ENCODE results near the gene ALDOC. TPM values are rescaled to one million over a fixed set of nuclear protein-coding genes. Genes with fewer than 3 reads are reported as not detected.
"Not testable (repeated sequence)": the region's sequence is repeated elsewhere in the genome, so short reads cannot be mapped to it uniquely, and the experiment has no call there.

The ALDOC gene
- total RNA-seq, 1 donor from 2014 or later = 18.3 TPM

- Mint-ChIP-seq H3K36me3 (ENCODE audit: low read depth, unreplicated experiment) (peaks cover 54% of the 10 kb centered on the region), H3K9me3 (ENCODE audit: unreplicated experiment) (no peaks in the 10 kb centered on the region), H3K27ac (ENCODE audit: unreplicated experiment) (peak overlapping the region; percentile 94), H3K4me1 (ENCODE audit: unreplicated experiment) (peaks cover 27% of the 10 kb centered on the region), H3K27me3 (ENCODE audit: unreplicated experiment) (peaks cover 3% of the 10 kb centered on the region), H3K4me3 (ENCODE audit: unreplicated experiment) (peak overlapping the region; percentile 17)
- peak; percentile 68 for TF ChIP-seq CTCF (IDR thresholded peaks at IDR 0.05; ENCODE audit: unreplicated experiment)
- DNase-seq (ENCODE audit: low spot score) = peak; percentile 62
Observed at GRCh38 chr17:28612936-28613872, 36.5 kb upstream of the ALDOC start.

GRCh38 chr17:28612531-28612930 is 35.8 kb upstream of the ALDOC start:
- H3K36me3 Mint-ChIP-seq (ENCODE audit: low read depth, unreplicated experiment) = peaks cover 54% of the 10 kb centered on the region

GRCh38 chr17:28610376-28610775 is 33.7 kb upstream of the ALDOC start:
- Mint-ChIP-seq H3K27ac (ENCODE audit: unreplicated experiment) (no peak overlapping the region), H3K36me3 (ENCODE audit: low read depth, unreplicated experiment) (peaks cover 43% of the 10 kb centered on the region)
- TF ChIP-seq CTCF (IDR thresholded peaks at IDR 0.05; ENCODE audit: unreplicated experiment) = no peak

More at GRCh38 chr17:28612531-28612930, 35.8 kb upstream of the ALDOC start:
- peak overlapping the region; percentile 17 for H3K4me3 Mint-ChIP-seq (ENCODE audit: unreplicated experiment)
- peaks cover 27% of the 10 kb centered on the region for H3K4me1 Mint-ChIP-seq (ENCODE audit: unreplicated experiment)
- no peaks in the 10 kb centered on the region for H3K9me3 Mint-ChIP-seq (ENCODE audit: unreplicated experiment)
- TF ChIP-seq CTCF (IDR thresholded peaks at IDR 0.05; ENCODE audit: unreplicated experiment) = no peak
- no peak for DNase-seq (ENCODE audit: low spot score)
- H3K27ac Mint-ChIP-seq (ENCODE audit: unreplicated experiment) = peak overlapping the region; percentile 94
- peaks cover 3% of the 10 kb centered on the region for H3K27me3 Mint-ChIP-seq (ENCODE audit: unreplicated experiment)

DNA sequence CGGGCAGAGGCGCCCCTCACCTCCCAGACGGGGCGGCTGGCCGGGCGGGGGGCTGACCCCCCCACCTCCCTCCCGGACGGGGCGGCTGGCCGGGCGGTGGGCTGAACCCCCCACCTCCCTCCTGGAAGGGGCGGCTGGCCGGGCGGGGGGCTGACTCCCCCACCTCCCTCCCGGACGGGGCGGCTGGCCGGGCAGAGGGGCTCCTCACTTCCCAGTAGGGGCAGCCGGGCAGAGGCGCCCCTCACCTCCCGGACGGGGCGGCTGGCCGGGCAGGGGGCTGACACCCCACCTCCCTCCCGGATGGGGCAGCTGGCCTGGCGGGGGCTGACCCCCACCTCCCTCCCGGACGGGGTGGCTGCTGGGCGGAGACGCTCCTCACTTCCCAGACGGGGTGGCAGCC is 27.3 kb upstream of the ALDOC start:
- not testable (repeated sequence) for H3K4me3 Mint-ChIP-seq (ENCODE audit: unreplicated experiment); DNase-seq (ENCODE audit: low spot score); H3K27me3 Mint-ChIP-seq (ENCODE audit: unreplicated experiment); H3K4me1 Mint-ChIP-seq (ENCODE audit: unreplicated experiment); H3K27ac Mint-ChIP-seq (ENCODE audit: unreplicated experiment); H3K9me3 Mint-ChIP-seq (ENCODE audit: unreplicated experiment); H3K36me3 Mint-ChIP-seq (ENCODE audit: low read depth, unreplicated experiment)

More at GRCh38 chr17:28610376-28610775, 33.7 kb upstream of the ALDOC start:
- Mint-ChIP-seq H3K27me3 (ENCODE audit: unreplicated experiment) (peaks cover 4% of the 10 kb centered on the region), H3K4me1 (ENCODE audit: unreplicated experiment) (peaks cover 27% of the 10 kb centered on the region), H3K4me3 (ENCODE audit: unreplicated experiment) (peak overlapping the region; percentile 21), H3K9me3 (ENCODE audit: unreplicated experiment) (no peaks in the 10 kb centered on the region)
- DNase-seq (ENCODE audit: low spot score) = no peak

- Mint-ChIP-seq H3K9me3 (ENCODE audit: unreplicated experiment) (no peaks in the 10 kb centered on the region), H3K27me3 (ENCODE audit: unreplicated experiment) (peaks cover 1% of the 10 kb centered on the region), H3K4me3 (ENCODE audit: unreplicated experiment) (peak overlapping the region; percentile 89), H3K4me1 (ENCODE audit: unreplicated experiment) (peaks cover 16% of the 10 kb centered on the region), H3K27ac (ENCODE audit: unreplicated experiment) (peak overlapping the region; percentile 82), H3K36me3 (ENCODE audit: low read depth, unreplicated experiment) (peaks cover 4% of the 10 kb centered on the region)
- no peak for TF ChIP-seq CTCF (IDR thresholded peaks at IDR 0.05; ENCODE audit: unreplicated experiment)
- DNase-seq (ENCODE audit: low spot score) = no peak
Observed at GRCh38 chr17:28599311-28600184, 22.9 kb upstream of the ALDOC start.

Measured in endothelial cell (in vitro differentiated cells).